Panc1 (cell line): Measurements from ENCODE around the gene TAF6L.

Experiments
- CTCF ChIP-seq: fragments of 450-650 bp; IDR thresholded peaks from 2 replicates; pipeline ENCODE4 v1.5.1; 2017; ENCODE audit warnings: mild to moderate bottlenecking
- POLR2AphosphoS5 ChIP-seq: IDR thresholded peaks from 2 replicates; pipeline ENCODE4 v1.6.1; 2012; ENCODE audit warnings: mild to moderate bottlenecking, low read depth, low read length, moderate library complexity
- REST ChIP-seq, 2 experiments: IDR thresholded peaks; 2 replicates each; pipeline ENCODE4 v1.6.1; 2011 to 2012; ENCODE audit warnings: low read depth in 2 of 2, control low read depth in 1 of 2, low read length in 1 of 2, mild to moderate bottlenecking in 1 of 2, moderate library complexity in 1 of 2; ENCODE audit not compliant: insufficient read depth in 1 of 2
- SIN3A ChIP-seq: IDR thresholded peaks from 2 replicates; pipeline ENCODE4 v1.6.1; 2012; ENCODE audit warnings: low read depth, mild to moderate bottlenecking, low read length, moderate library complexity, borderline replicate concordance; ENCODE audit not compliant: insufficient read depth

- TF ChIP-seq CTCF (no peak), POLR2AphosphoS5 (no peak), REST (IDR thresholded peaks at IDR 0.05; ENCODE audit: insufficient read depth in 1 of 2, low read depth in 2 of 2, low read length in 1 of 2) (no peak), SIN3A (no peak)
Measured at GRCh38 chr11:62806611-62807121, 35.5 kb downstream of the TAF6L start.
